ENCODE data around the gene CYP4F2. TPM values are rescaled to one million over a fixed set of nuclear protein-coding genes. Genes with fewer than 3 reads are reported as not detected.

Gene CYP4F2
- total and polyA plus RNA-seq, 10 of the 15 experiments (the other 5 are each of a cell fraction or from before 2014, with no cell fraction given): 0.08 to 3.5 (median 0.63) TPM

DNA sequence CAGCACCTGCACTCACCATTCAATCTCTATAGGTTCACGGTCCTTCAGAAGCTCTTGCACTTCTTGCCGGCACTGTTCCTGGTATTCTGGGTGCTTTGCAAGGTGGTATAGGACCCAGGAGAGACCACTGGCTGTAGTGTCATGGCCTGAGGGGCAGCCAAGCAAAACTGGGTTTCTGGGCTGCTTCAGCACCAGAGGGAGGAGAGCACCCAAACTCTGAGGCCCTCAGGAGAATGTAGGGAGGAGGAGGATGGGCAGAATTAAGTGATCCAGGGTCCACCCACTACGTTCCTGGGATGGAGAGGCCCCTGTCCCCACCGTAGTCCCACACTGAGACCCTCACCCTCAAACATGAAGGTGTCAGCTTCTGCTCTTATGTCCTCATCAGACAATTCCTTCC lies 24.1 kb upstream of the CYP4F2 start:
- FAIRE-seq: no peak
- WGBS (ENCODE audit: insufficient coverage, insufficient replicate concordance, low lambda C conversion rate, missing lambda C conversion rate): 4% methylated on average over 4 of the region's 4 CpGs

More for the DNA sequence above, 24.1 kb upstream of the CYP4F2 start:
- ChIA-PET SMC1A (ENCODE audit: uncharacterized antibody, unreplicated experiment) (no interaction called here), RAD21 (ENCODE audit: unreplicated experiment) (no interaction called here), CTCF (no interaction called here), POLR2A (no interaction called here)
- in situ Hi-C loops (cut with MboI) (no loop called here), intact Hi-C loops (cut with micrococcal nuclease; ENCODE audit: unreplicated experiment) (no loop called here)
- Histone ChIP-seq H3K4me2 (ENCODE audit: control insufficient read depth, insufficient read depth) (no peak overlapping the region), H3K9me3 (replicated peaks; ENCODE audit: control insufficient read depth, insufficient read depth, low read length) (no peaks in the 10 kb centered on the region), H3K36me3 (ENCODE audit: control insufficient read depth in 2 of 2, insufficient read depth in 2 of 2, low read length in 1 of 2) (no peaks in the 10 kb centered on the region), H2AFZ (ENCODE audit: control insufficient read depth, low read depth, low read length) (no peak overlapping the region), H3K4me3 (no peak overlapping the region), H4K20me1 (ENCODE audit: control insufficient read depth, insufficient read depth) (no peaks in the 10 kb centered on the region), H3K79me2 (ENCODE audit: control insufficient read depth, insufficient read depth, low read length) (no peaks in the 10 kb centered on the region), H3K27me3 (replicated peaks in 1 of 2; ENCODE audit: control insufficient read depth in 2 of 2, insufficient read depth in 2 of 2, low read length in 1 of 2) (no peaks in the 10 kb centered on the region; a peak in 1 of 4 replicates), H3K9ac (ENCODE audit: control insufficient read depth, insufficient read depth, low read length) (no peak overlapping the region), H3K27ac (ENCODE audit: control insufficient read depth, insufficient read depth) (no peak overlapping the region), H3K4me1 (ENCODE audit: control insufficient read depth, insufficient read depth, low read length) (no peaks in the 10 kb centered on the region)
- DNase-seq (ENCODE audit: low read depth, low spot score): no peak
- TF ChIP-seq SRF (IDR thresholded peaks at IDR 0.05; ENCODE audit: low read depth in 2 of 2, low read length in 2 of 2): no peak
- TF ChIP-seq NR2C1 (IDR thresholded peaks at IDR 0.05): no peak
- no peak for TF ChIP-seq HDGF (IDR thresholded peaks at IDR 0.05)
- TF ChIP-seq, protein P1, sequence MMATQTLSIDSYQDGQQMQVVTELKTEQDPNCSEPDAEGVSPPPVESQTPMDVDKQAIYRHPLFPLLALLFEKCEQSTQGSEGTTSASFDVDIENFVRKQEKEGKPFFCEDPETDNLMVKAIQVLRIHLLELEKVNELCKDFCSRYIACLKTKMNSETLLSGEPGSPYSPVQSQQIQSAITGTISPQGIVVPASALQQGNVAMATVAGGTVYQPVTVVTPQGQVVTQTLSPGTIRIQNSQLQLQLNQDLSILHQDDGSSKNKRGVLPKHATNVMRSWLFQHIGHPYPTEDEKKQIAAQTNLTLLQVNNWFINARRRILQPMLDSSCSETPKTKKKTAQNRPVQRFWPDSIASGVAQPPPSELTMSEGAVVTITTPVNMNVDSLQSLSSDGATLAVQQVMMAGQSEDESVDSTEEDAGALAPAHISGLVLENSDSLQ (IDR thresholded peaks at IDR 0.05): no peak
- TF ChIP-seq IRF4 (IDR thresholded peaks at IDR 0.05; ENCODE audit: low read depth, low read length): no peak
- no peak for TF ChIP-seq IKZF2 (IDR thresholded peaks at IDR 0.05)
- no peak for TF ChIP-seq ZNF592 (IDR thresholded peaks at IDR 0.05)
- TF ChIP-seq, protein P2, sequence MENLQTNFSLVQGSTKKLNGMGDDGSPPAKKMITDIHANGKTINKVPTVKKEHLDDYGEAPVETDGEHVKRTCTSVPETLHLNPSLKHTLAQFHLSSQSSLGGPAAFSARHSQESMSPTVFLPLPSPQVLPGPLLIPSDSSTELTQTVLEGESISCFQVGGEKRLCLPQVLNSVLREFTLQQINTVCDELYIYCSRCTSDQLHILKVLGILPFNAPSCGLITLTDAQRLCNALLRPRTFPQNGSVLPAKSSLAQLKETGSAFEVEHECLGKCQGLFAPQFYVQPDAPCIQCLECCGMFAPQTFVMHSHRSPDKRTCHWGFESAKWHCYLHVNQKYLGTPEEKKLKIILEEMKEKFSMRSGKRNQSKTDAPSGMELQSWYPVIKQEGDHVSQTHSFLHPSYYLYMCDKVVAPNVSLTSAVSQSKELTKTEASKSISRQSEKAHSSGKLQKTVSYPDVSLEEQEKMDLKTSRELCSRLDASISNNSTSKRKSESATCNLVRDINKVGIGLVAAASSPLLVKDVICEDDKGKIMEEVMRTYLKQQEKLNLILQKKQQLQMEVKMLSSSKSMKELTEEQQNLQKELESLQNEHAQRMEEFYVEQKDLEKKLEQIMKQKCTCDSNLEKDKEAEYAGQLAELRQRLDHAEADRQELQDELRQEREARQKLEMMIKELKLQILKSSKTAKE (IDR thresholded peaks at IDR 0.05; ENCODE audit: low read depth, poor library complexity, severe bottlenecking): no peak
- TF ChIP-seq RCOR1 (conservative IDR thresholded peaks at IDR 0.05; ENCODE audit: low read depth, low read length): no peak
- TF ChIP-seq DPF2 (IDR thresholded peaks at IDR 0.05): no peak
- TF ChIP-seq EED (IDR thresholded peaks at IDR 0.05; ENCODE audit: low read depth): no peak
- BruUV-seq (replicated peaks): no TSS peak
- no peak for ATAC-seq

Measured in GM12878 (cell line).